Choroid plexus epithelial cell (primary cell): Measurements from ENCODE around the gene IFNL3.
A peak's percentile ranks its signal among the peaks of the same experiment; 100 is the strongest.
"Not testable (repeated sequence)": the region's sequence is repeated elsewhere in the genome, so short reads cannot be mapped to it uniquely, and the experiment has no call there.

Experiments
- DNase-seq: peaks from one replicate; pipeline ENCODE4 v3.0.0-alpha.2; 2010; ENCODE audit warnings: low read depth
- H3K4me3 ChIP-seq: 2 replicates; pipeline ENCODE4 v1.5.1; 2011; ENCODE audit warnings: low read depth, mild to moderate bottlenecking, control low read depth, low read length, moderate library complexity
- TF ChIP-seq, protein P1 (sequence below): conservative IDR thresholded peaks from 2 replicates; pipeline ENCODE4 v1.5.1; 2011; ENCODE audit warnings: low read depth, mild to moderate bottlenecking, control low read depth, inconsistent platforms, low read length, moderate library complexity

IFNL3 gene

DNA sequence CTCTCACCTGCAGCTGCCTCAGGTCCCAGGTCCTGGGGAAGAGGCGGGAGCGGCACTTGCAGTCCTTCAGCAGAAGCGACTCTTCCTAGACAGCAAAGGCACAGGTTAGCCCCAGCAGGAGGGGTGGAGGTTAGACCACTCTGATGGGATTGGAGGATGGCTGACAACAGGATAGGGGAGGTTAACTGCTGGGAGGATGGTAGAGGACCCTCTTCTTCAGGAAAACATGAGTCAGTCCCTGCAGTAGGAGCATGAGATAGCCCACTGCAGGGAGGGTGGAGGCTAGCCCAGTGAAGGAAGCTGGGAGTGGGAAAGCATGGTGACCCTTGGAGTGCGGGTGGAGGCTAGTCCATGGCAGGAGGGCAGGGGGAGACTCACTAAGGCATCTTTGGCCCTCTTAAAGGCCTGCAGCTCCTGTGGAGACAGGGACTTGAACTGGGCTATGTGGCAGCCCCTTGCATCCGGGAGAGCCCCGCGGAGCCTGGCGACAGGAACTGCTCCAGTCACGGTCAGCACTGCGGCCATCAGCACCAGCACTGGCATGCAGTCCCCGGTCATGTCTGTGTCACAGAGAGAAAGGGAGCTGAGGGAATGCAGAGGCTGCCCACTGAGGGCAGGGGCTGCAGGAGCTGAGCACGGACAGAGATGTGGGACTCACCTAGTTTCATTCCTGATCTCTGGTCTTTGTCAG, at the start of gene IFNL3:
TSS of gene IFNL3 (minus strand) at position 597 of the 691 bp plus-strand sequence. CDS start at position 558, 39 bp downstream.
- DNase-seq, result not testable (repeated sequence)

DNA sequence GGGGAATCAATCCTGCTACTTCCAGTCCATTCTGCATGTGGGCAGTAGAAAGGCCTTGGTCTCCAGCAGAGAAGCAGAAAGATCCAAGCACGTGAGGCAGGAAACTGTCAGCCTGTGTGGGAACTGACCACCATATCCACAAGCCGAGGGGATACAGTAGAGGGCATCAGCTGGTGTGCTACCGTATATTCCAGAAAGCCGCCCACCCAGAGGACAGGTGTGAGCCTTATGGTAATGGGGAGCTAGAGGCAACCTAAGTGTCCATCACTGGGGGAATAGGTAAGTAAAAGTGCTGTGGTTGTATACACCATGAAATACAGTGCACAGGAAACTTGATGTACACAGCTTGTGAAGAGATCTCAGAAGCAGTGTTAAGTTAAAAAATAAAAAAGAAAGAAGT, 48.6 kb upstream of the IFNL3 start:
- DNase-seq, result no peak
- H3K4me3 ChIP-seq, result no peak overlapping the region
- TF ChIP-seq, protein P1, sequence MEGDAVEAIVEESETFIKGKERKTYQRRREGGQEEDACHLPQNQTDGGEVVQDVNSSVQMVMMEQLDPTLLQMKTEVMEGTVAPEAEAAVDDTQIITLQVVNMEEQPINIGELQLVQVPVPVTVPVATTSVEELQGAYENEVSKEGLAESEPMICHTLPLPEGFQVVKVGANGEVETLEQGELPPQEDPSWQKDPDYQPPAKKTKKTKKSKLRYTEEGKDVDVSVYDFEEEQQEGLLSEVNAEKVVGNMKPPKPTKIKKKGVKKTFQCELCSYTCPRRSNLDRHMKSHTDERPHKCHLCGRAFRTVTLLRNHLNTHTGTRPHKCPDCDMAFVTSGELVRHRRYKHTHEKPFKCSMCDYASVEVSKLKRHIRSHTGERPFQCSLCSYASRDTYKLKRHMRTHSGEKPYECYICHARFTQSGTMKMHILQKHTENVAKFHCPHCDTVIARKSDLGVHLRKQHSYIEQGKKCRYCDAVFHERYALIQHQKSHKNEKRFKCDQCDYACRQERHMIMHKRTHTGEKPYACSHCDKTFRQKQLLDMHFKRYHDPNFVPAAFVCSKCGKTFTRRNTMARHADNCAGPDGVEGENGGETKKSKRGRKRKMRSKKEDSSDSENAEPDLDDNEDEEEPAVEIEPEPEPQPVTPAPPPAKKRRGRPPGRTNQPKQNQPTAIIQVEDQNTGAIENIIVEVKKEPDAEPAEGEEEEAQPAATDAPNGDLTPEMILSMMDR, result no peak

More for the DNA sequence above, at the start of gene IFNL3:
- not testable (repeated sequence) for H3K4me3 ChIP-seq

DNA sequence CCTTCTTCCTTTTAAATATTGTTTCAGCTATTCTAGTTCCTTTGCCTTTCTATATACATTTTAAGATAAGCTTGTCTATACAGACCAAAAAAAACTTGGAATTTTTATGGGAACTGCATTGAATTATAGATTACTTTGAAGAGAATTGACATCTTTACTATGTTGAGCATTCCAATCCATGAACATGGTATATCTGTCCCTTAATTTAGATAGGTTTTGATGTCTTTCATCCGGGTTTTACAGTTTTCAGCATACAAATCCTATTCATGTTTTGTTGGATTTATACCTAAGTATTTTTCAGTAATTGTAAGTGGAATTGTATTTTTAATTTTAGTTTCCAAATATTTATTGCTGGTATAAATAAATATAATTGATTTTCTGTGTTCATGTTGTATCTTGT, 39.2 kb upstream of the IFNL3 start:
- H3K4me3 ChIP-seq, result no peak overlapping the region
- TF ChIP-seq, protein P1, result no peak
- DNase-seq, result no peak

DNA sequence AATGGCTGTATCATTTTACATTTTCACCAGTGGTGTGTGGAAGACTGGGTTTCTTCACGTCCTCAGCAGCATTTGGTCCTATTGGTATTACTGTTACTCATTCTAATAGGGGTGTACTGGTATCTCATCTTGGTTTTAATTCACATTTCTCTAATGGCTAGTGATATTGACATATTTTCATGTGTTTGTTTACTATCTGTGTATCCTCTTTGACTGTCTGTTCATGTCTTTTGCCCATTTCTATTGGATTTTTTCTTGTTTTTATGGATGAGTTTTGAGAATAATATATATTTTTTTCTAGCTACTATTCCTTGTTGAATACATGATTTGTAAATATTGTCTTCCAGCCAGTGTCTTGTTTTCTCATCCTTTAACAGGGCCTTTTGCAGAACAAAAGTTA, 37.2 kb upstream of the IFNL3 start:
- TF ChIP-seq, protein P1, result no peak
- no peak for DNase-seq
- no peak overlapping the region for H3K4me3 ChIP-seq

DNA sequence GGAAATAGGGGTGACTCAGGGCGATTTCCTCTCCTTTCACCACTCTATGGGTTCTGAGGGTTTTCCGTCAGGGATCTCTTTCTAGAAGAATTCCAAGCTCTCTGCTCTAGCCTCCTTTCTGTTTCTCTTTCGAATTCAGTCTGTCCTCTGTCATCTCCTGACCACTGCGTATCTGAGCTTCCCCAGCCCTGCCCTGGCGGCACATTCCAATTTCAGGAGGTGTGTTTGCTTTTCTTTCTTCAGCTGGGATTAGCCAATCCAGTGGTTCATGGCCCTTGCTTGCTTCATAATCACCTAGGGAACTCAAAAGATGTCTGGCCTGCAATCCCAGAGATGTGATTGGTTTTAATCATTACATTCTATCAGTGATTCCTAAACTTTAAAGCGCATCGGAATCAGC, 32.8 kb upstream of the IFNL3 start:
- TF ChIP-seq, protein P1, result no peak
- H3K4me3 ChIP-seq, result no peak overlapping the region
- DNase-seq, result peak; percentile 31

DNA sequence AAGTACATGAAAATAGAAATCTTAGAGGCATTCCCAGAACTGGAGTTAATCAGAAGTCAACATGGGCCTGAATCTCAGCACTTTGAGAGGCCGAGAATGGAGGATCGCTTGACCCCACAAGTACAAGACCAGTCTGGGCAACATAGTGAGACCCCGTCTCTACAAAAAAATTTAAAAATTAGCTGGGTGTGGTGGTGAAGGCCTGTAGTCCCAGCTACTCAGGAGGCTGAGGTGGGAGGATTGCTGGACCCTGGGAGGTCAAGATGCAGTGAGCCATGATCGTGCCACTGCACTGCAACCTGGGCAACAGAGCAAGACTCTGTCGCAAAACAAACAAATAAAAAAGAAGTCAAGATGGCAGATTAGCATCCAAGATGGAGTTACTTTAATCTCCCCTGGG, 31.9 kb upstream of the IFNL3 start:
- DNase-seq, result no peak
- TF ChIP-seq, protein P1, result no peak
- no peak overlapping the region for H3K4me3 ChIP-seq

DNA sequence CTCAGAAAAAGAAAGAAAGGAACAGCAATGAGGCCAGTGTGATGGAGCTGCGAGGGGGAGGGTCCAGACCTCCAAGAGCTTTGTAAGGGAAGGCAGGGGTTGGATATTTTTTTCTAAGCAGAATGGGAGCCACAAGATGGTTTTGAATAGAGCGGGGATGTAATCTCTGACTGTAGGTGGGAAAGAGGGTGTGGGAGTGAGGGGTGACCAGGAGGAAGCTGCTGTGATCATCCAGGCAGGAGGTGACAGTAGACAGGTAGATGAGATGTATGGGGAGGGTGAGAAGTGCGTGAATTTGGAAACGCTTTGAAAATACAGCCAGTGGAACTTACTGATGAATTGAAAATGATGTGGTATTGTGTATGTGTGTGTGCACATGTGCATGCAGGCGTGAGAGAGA, 30.8 kb upstream of the IFNL3 start:
- H3K4me3 ChIP-seq, result no peak overlapping the region
- DNase-seq, result no peak
- TF ChIP-seq, protein P1, result no peak

DNA sequence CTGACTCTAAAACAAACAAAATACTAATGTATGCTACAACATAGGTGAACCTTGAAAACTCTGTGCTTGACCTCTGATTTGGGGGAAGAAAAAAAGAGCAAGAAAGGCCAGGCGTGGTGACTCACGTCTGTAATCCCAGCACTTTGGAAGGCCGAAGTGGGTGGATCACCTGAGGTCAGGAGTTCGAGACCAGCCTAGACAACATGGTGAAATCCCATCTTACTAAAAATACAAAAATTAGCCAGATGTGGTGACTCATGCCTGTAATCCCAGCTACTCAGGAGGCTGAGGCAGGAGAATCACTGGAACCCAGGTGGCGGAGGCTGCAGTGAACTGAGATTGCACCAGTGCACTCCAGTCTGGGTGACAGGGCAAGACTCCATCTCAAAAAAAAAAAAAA, 29.1 kb upstream of the IFNL3 start:
- H3K4me3 ChIP-seq, DNase-seq: not testable (repeated sequence)
